Measurements from ENCODE around the gene SUV39H1.

- no peak for TF ChIP-seq POLR2AphosphoS5 (IDR thresholded peaks at IDR 0.05; ENCODE audit: low read depth, low read length)
- TF ChIP-seq USF2 (IDR thresholded peaks at IDR 0.05; ENCODE audit: borderline replicate concordance, low read depth, low read length): no peak
- no peak for TF ChIP-seq RAD21 (IDR thresholded peaks at IDR 0.05; ENCODE audit: low read length)
- TF ChIP-seq EZH2phosphoT487 (IDR thresholded peaks at IDR 0.05; ENCODE audit: borderline replicate concordance, low read depth): no peak
- TF ChIP-seq SIN3A (IDR thresholded peaks at IDR 0.05; ENCODE audit: borderline replicate concordance, low read depth, low read length): no peak
- TF ChIP-seq YY1 (IDR thresholded peaks at IDR 0.05; ENCODE audit: low read depth): no peak
Measured at GRCh38 chrX:48713847-48714246, 17.3 kb downstream of the SUV39H1 start.

Data from SK-N-SH (cell line).